HG03066 (cell line): ENCODE results near the gene CNTN4.

Source experiments
- ATAC-seq: cut with Tn5 transposase; IDR thresholded peaks from one replicate; pipeline ENCODE4 v1.9.1; 2021; ENCODE audit warnings: low read depth; ENCODE audit not compliant: unreplicated experiment

Gene CNTN4

DNA sequence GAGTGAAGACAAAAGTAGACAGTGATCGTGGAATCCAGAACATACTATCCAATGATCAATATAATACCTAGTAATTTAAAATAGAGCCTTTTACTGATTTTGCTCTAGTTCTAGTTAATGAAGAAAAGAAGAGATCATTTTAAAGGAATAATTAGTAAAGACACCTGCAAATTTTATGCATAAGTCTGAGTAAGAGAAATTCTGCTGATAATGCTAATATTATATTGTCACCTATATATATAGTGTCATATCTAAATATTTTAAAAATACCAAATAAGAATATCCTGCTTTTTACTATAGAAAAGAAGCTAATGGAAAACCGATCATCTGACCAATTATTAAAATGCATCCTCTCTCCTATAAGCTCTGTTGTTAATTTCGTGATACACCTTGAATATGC is 152.1 kb downstream of the CNTN4 start:
- no peak for ATAC-seq

DNA sequence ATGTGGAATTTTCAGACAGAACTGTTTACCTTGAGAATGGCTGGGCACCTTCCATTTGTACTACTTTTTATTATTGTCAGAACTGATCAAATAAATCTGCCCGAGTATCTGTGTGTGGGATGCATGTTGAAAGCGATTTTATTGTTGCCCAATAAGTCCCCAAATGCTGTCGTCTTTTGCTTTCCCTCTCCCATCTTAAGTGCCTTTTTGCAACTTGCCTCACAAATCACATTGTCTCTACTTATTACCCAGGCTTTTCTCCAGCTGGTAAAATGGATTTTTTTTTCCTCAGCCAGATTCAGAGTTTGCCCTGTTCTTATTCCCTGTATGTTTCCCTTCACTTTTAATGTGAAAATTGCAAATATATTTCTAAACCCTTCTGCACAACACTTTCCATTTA is 163.1 kb downstream of the CNTN4 start:
- ATAC-seq, result no peak

DNA sequence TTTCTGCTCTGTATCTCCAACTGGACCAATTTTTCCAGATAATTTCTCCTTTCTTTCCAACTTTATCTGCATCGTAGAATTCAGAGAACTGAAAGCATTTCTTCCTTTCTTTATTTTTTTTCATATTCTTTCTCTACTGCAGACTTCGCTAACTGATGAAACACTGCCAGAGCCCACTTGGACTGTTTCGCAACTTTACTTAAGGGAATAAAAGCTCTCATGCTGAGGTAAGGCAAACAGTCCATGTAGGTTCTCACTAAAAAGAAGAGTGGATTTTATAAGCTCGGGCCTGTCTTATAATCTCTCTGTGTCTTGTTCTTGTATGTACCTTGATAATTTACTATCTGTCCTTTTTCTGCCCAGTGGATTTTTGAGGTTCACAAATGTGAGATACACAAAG is 163.5 kb downstream of the CNTN4 start:
- ATAC-seq, result no peak

DNA sequence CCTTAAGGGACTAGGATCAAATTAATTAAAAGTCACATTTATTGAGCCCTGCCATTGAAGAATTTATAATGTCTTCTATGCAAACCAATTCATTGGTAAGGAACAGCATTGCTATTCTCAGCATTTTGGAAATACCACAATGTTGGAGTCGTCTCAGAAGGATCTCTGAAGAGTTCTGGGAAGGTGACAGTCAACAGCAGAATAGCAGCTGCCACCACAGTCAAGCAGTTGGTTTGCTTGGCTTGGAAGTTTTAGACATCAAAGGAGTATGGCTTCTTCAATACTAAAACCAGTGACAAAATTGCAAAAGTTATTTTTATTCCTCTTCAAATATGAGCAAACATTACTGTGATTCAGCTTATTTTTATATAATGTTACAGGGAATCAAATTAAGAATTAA is 167.9 kb downstream of the CNTN4 start:
- ATAC-seq, result no peak

DNA sequence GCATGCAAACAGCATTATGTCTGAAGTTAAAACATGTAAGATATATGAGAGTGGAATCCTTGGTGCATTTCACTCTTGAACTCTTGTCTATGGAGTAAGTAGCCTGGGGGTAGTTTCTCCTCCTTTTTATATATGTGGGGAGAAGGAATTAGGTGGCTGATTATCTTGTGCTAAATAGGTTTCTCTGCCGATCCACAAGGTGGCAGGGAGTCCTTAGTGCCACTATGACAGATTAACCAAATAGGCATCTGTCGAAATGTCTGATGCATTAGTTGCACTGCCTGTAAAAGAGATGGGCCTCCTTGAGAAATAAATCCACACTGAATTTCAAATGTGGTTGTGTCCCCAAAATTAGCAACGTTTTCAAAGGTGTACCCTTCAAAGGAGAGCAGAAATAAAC is 170.1 kb downstream of the CNTN4 start:
- ATAC-seq, result no peak

DNA sequence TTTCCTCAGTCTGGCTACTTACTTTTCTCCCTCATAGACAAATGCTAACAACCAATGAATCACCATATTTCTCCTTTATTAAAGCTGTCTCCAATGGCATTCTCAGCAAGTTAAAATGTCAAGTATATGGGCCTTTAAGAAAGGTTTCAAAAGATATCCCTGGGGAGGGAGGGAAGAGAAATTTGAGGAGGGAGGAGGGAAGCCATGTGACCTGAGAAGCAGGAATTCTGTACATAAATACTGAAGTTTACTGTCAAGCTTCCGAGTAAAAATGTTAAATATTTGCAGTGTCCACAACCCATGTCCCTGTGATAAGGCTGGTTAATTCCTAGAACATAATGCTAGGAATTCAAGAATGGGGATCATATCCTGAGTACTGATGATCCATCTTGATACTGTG is 175.9 kb downstream of the CNTN4 start:
- ATAC-seq, result no peak

DNA sequence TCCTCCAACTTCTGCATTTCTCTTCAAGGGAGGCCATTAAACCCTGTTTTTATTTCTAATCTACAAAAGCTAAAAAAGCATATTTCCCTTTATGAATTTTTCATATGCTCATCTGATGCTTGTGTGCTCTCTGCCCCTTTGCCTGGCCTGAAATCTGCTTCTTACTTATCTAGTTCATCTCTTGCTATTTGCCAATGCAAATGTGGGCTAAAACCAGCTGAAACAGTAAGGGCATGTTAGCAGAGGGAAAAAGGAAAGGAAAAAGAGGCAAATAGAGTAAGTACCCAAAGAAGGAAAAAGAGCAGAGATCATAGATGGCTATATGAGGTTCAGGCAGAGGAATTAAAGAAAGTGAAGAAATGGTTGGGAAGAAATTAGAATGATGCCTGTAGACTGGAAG is 185.2 kb downstream of the CNTN4 start:
- no peak for ATAC-seq

DNA sequence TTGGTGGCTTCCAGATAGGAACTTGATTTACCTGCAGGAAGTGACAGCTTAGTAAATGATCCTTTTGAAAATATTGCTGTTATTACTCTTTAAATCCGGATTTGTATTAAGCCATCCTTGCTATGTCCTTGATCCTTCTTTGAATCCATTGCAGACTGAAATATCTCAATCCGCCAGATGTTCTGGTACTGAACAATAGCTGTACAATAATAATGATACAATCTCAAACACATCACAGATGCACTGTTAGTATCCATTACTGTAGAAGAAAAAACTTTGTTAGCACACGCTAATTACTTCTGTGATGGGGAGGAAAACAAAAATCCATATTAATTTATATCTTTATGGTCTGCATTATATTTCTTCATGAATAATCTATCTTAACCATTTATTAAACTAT is 202.3 kb downstream of the CNTN4 start:
- ATAC-seq, result no peak

DNA sequence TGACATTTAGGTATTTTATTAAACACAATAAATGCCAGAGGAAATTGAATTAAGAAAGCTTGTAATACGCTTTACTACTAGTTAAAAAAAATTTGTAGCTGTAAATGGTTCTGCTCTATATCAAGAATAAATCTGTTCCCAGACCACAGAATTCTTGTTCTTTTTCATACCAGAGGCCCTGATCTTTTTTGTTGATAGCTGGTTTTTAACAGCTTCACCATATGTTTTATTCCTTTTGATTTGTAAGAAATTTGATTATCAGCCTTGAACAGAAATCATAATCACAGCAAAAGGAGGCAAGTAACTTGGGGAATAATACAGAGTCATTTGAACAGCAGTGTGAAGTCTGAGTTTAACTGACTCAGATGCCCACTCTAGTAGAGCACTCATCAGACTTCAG is 202.7 kb downstream of the CNTN4 start:
- ATAC-seq, result no peak

DNA sequence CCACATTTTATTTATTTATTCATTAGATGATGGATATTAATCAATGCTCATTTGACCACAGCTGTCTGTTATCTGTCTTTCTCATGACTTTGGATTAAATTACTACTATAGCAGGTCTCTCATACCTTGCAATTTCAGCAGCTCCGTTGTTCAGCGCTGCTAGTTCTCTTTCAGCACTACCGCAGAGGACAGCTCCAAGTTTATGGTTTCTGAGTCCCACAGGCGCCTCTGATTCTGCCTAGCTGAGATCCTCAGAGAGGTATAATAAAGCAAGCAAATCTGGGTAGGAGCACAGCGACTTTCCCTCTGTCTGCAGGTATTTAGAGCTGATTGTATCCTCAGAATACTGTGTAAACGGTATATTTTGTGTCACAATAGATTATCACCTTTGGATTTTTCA is 204.9 kb downstream of the CNTN4 start:
- no peak for ATAC-seq

DNA sequence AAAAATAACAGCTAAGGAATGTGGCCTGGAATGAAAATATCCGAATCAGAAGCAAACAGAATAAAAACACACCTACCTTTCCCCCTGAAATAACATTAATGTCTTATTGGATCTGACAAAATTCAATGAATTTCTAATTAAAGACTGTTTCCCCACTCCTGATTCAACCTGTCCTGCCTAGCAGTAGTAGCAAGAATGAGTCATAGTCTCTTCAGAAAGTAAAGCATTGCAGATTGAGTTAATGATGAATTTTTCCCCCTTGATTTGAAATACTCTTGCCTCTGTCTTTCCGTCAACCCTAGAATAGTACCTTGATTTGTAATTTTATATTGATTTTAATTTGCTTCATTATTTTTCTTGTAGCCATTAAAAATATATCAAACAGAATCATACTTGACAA is 212.4 kb downstream of the CNTN4 start:
- no peak for ATAC-seq

DNA sequence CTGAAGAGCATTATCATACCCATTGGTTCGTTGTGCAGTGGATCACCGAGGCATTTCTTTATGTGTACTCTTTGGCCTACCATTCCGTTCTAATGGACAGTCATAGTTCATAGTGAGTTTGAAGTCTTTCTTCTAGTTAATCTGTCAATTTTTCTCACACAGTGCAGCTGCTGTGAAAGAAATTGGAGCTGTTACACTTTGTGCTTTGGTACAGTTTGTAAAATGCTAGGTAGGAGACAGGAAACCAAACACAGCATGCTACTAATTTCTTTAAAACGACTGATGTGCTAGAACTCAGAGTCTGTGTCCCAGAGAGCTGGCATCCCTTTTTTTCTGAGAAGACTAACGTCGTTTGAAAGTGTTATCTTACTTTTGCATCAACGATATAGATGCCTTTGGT is 218.9 kb downstream of the CNTN4 start:
- no peak for ATAC-seq

DNA sequence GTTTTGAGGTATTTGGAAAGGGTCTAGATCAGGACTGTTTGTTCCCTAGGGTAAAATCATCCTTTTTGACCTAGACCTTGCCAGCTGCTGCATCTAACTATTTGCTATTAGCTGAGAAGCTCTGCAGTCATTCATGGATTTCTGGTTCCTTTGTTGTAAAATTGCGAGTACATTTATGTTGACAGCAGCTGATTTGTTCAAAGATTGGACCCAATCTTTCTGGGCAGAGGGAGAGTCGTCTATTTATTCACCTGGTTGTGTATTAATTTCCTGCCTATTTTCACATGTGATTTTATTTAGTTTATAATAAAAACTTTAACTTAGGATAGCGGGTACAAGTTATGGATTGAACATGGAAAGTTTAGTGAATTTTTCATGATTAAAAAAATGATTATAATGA is 236.3 kb downstream of the CNTN4 start:
- no peak for ATAC-seq

DNA sequence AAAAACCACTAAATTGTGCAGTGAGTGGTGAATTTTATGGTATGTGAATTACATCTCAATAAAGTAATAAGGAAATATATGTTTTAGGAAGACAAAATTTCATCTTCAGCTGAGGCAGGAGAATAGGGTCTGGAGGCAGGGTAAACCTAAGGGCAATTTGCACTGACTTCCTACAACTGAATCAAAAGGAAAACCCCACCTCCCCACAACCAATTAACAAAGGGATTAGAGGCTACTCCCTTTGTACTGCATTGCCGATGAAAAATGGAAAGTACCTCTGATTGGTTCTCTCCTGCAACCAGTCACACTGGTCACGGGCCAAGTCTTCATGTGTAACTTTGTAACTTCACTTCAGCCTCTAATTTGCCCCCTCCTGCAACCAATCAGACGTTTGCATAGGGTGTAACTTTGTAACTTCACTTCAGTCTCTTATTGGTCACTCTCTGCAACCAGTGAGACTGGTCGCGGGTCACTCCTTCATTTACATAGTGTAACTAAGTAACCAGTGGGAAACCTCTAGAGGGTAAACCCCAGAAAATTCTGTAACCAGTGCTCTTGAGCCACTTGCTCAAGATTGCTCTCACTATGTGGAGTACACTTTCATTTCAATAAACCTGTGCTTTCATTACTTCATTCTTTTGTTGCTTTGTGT is 244.5 kb downstream of the CNTN4 start:
- ATAC-seq, result no peak

DNA sequence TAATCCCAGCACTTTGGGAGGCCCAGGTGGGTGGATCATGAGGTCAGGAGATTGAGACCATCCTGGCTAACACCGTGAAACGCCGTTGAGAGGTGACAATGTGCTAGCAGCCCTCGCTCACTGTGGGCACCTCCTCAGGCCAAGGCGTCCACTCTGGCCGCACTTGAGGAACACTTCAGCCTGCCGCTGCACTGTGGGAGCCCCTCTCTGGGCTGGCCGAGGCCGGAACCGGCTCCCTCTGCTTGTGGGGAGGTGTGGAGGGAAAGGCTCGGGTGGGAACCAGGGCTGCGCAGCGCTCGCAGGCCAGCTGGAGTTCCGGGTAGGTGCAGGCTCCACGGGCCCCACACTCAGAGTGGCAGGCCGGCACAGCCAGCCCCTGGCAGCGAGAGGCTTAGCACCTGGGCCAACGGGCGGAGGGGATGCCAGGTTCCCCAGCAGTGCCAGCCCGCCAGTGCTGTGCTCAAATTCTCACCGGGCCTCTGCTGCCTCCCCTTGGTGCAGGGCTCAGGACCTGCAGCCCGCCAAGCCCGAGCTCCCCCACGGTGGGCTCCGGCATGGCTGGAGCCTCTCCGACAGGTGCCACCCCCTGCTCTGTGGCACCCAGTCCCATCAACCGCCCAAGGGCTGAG is 253.6 kb downstream of the CNTN4 start:
- ATAC-seq, result no peak

DNA sequence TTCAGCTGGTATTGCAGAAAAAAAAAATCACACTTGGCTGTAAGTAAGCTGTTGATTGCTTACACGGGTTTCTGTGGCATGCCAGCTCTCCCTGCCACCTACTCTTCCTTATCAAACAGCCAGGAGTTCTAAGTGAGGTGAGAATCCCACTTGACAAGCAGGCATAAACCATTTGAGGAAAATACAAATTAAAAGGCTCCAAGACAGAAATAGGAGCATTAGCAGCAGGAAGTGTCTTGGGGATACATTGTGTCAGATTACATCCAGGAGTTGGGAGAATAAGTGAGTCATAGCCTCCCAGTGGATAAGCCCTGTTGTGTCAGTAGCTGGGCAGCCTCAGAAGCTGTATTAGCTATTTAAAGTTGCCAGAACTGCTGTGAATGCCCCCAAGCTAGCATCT is 256.0 kb downstream of the CNTN4 start:
- no peak for ATAC-seq

DNA sequence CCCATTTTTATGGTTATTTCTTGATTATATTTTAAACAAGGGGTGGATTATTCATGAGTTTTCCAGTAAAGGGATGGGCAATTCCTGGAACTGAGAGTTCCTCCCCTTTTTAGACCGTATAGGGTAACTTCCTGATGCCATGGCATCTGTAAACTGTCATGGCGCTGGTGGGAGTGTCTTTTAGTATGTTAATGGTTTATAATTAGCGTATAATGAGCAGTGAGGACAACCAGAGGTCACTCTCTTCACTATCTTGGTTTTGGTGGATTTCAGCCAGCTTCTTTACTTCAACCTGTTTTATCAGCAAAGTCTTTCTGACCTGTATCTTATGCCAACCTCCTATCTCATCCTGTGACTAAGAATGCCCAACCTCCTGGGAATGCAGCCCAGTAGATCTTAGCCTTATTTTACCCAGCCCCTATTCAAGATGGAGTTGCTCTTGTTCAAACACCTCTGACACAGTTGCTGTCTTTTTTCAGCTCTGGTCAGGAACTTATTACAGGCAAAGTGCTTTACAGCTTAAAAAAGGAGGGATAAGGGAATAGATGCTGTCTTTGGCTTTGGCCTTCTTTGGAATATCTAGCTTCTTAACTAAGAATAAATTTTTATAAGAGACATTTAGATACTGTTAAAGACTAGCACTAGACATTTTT is 257.8 kb downstream of the CNTN4 start:
- no peak for ATAC-seq

DNA sequence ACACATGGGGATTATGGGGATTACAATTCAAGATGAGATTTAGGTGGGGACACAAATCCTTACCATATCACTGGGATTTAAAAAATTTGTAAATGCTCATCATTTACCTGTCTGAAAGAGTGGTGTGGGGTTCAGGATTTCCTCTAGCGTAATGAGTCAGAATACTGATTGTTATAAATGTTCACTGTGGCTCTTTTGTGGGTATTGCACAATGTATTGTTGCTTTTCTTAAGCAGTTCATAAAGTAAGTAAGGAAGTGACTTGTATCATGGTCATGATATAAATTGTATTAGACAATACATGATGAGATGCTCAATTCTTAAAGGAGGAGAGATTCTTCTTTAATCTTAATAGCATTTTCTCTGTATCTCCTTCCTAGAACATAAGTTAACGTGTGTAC is 262.1 kb downstream of the CNTN4 start:
- no peak for ATAC-seq

DNA sequence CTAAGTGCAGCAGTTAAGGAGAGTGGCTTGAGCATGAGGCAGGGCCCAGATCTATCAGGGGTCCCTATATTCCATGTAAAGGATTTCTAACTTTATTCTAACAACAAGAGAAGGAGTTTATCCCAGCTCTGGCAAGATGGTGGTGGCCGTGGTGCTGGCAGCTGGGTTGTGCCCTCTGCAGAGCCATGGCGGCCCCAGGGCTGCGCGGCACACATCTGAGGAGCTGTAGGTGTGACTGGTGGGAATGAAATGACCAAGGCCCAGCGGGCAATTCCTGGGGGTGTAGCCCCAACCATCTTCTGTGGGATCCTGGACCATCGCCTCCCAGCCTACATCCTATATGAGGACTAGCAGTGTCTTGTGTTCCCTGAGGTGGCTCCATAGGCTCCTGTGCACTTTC is 263.5 kb downstream of the CNTN4 start:
- ATAC-seq, result no peak

DNA sequence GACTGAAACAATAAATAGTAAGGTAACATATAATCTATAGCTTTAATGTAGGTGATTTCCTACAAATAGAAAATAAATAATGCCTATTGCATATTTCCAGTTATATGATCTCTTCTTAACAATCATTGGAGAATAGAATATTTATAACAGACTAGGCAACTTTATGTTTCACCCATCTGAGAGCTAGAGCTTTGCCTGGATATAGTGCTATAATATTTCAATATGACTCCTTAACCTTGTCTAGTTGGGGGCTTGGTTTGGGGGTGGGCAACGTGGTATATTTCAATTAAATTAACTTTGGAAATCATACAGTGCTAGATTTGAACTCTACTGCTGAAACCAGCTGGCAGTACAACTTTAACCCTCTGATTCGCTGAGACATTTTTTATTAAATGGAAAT is 265.2 kb downstream of the CNTN4 start:
- ATAC-seq, result no peak

DNA sequence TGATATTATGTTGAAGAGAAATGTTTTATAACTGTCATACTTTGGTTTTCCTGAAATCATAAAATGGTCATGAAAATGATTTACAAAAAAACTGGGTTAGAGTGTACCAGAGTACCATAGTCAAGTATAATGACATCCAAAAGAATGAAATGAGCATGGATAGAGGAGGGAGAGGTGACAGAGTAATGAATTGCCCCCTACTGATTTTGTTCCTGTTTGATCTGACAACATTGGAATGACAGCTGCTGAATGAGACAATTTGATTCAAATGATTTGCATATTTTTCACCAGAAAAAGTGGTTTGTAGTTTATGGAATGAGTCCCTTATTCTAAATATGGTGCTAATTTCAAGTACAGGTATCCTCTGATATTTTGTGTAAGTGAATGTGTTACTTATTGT is 271.7 kb downstream of the CNTN4 start:
- ATAC-seq, result no peak

DNA sequence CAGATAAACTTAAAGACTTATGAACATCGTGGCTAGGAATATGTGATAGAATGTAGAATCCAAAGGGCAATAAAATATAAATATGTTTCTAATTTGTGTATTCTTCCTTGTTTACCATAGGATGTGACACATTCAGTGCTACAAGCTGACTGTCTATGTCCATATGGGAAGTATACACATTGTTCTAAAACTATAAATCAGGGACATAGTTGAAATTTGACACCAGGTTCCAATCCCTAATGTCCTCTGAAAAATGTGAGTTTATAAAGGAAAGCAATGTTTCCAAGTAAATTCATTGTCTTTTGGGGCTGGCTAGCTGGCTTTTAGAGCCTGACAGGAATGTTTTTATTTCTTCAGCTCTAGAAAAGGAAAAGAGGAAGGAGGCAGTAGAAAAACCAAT is 273.6 kb downstream of the CNTN4 start:
- no peak for ATAC-seq
